ENCODE data around the gene GALR2. TPM values are rescaled to one million over a fixed set of nuclear protein-coding genes. Genes with fewer than 3 reads are reported as not detected.

GALR2 gene, protein sequence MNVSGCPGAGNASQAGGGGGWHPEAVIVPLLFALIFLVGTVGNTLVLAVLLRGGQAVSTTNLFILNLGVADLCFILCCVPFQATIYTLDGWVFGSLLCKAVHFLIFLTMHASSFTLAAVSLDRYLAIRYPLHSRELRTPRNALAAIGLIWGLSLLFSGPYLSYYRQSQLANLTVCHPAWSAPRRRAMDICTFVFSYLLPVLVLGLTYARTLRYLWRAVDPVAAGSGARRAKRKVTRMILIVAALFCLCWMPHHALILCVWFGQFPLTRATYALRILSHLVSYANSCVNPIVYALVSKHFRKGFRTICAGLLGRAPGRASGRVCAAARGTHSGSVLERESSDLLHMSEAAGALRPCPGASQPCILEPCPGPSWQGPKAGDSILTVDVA
- total RNA-seq (2021) (not detected in 2 replicates), Bru-seq, nascent RNA (not detected), BruChase-seq, experiment 1, labeled RNA remaining after a 2-hour chase (not detected), BruChase-seq, experiment 2, labeled RNA remaining after a 6-hour chase (not detected)
- long read RNA-seq, result 0 reads

DNA sequence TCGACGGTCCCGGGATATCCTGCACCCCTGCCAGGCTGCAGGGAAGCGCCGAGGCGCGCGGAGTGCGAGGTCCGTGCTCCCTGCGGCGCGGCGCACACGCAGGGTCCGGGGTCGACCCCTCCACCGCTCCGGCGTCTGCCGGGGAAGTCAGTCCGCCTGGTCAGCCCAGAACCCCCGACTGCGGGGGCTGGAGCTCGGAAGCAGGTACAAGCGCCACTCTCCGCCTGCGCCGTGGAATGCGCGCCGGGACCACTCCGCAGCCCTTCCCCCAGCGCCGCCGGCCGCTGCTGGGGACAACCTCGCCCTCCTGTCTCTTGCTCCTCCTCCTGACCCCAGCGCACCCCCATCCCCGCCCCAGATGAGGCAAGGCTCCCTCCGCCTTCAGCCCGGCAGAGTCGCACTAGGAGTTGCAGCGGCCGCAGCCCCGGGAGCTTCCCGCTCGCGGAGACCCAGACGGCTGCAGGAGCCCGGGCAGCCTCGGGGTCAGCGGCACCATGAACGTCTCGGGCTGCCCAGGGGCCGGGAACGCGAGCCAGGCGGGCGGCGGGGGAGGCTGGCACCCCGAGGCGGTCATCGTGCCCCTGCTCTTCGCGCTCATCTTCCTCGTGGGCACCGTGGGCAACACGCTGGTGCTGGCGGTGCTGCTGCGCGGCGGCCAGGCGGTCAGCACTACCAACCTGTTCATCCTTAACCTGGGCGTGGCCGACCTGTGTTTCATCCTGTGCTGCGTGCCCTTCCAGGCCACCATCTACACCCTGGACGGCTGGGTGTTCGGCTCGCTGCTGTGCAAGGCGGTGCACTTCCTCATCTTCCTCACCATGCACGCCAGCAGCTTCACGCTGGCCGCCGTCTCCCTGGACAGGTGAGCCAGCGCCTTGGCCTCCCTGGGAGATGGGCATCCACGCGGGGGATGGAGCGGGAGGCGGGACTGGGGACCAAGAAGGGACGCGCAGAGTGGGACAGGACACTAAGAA is at the start of gene GALR2:
TSS of gene GALR2 (plus strand) at position 392 of the 974 bp plus-strand sequence. CDS start at position 495, 103 bp downstream.
- H3K27me3 ChIP-seq (replicated peaks; ENCODE audit: insufficient read depth, low read depth, low read length, poor library complexity), result peaks cover 64% of the 10 kb centered on the region
- DNase-seq (ENCODE audit: low spot score), result no peak
- peaks cover 18% of the 10 kb centered on the region for H3K4me1 ChIP-seq (ENCODE audit: insufficient read depth, low read length, poor library complexity, severe bottlenecking)
- no peak within 1 kb of the TSS for H3K27ac ChIP-seq (ENCODE audit: low read depth, low read length, poor library complexity, severe bottlenecking)
- peak within 1 kb of the TSS; percentile 24 for H3K4me3 ChIP-seq (ENCODE audit: low read depth, low read length, poor library complexity, severe bottlenecking)
- H3K9me3 ChIP-seq (ENCODE audit: low read depth, low read length, poor library complexity, severe bottlenecking), result no peaks in the 10 kb centered on the region
- no peaks in the 10 kb centered on the region for H3K36me3 ChIP-seq (ENCODE audit: insufficient read depth, low read length, poor library complexity, severe bottlenecking)
- ChIA-PET CTCF (interaction anchor here (0.5 kb wide), 1 partner anchor 56 kb away, joined by 3 read pairs; no protein-coding TSS in a partner anchor), POLR2A (ENCODE audit: low non-redundant PET) (no interaction called here)
- intact Hi-C loops (cut with micrococcal nuclease; ENCODE audit: unreplicated experiment), result loop anchor here (10.0 kb wide), 1 partner anchor 60 kb away; no protein-coding TSS in a partner anchor
- TF ChIP-seq, protein P1, sequence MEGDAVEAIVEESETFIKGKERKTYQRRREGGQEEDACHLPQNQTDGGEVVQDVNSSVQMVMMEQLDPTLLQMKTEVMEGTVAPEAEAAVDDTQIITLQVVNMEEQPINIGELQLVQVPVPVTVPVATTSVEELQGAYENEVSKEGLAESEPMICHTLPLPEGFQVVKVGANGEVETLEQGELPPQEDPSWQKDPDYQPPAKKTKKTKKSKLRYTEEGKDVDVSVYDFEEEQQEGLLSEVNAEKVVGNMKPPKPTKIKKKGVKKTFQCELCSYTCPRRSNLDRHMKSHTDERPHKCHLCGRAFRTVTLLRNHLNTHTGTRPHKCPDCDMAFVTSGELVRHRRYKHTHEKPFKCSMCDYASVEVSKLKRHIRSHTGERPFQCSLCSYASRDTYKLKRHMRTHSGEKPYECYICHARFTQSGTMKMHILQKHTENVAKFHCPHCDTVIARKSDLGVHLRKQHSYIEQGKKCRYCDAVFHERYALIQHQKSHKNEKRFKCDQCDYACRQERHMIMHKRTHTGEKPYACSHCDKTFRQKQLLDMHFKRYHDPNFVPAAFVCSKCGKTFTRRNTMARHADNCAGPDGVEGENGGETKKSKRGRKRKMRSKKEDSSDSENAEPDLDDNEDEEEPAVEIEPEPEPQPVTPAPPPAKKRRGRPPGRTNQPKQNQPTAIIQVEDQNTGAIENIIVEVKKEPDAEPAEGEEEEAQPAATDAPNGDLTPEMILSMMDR (conservative IDR thresholded peaks at IDR 0.05; ENCODE audit: low read depth, low read length), result no peak
- peak; percentile 82 for TF ChIP-seq EZH2 (IDR thresholded peaks at IDR 0.05; ENCODE audit: borderline replicate concordance, low read depth, low read length, poor library complexity, severe bottlenecking)
- BruUV-seq (replicated peaks), result no TSS peak

DNA sequence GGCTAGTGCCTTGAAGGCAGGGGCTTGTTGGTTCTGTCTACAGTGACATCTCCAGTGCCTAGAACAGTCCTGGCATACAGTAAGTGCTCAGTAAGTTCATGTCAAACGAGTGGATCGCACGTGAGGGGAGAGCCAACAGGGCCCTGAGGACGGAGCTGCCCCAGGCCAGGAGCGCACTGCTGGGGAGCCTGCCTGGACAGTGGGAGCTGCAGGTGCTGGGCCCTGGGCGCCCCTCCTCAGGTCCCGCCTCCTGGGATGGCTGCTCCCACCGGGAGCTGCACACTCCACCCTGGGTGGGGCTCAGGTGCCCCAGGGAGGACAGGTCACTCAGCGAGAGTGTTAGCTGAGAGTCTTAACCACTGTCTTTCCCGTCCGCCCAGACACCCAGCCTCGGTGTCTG is 49.3 kb upstream of the GALR2 start:
- intact Hi-C loops (cut with micrococcal nuclease; ENCODE audit: unreplicated experiment), result no loop called here
- Histone ChIP-seq H3K9me3 (ENCODE audit: low read depth, low read length, poor library complexity, severe bottlenecking) (no peaks in the 10 kb centered on the region), H3K27me3 (replicated peaks; ENCODE audit: insufficient read depth, low read depth, low read length, poor library complexity) (peaks cover 4% of the 10 kb centered on the region), H3K4me3 (ENCODE audit: low read depth, low read length, poor library complexity, severe bottlenecking) (no peak overlapping the region), H3K27ac (ENCODE audit: low read depth, low read length, poor library complexity, severe bottlenecking) (no peak overlapping the region), H3K4me1 (ENCODE audit: insufficient read depth, low read length, poor library complexity, severe bottlenecking) (peaks cover 14% of the 10 kb centered on the region), H3K36me3 (ENCODE audit: insufficient read depth, low read length, poor library complexity, severe bottlenecking) (no peaks in the 10 kb centered on the region)
- no TSS peak for BruUV-seq (replicated peaks)
- DNase-seq (ENCODE audit: low spot score), result no peak
- POLR2A ChIA-PET (ENCODE audit: low non-redundant PET), result no interaction called here
- CTCF ChIA-PET, result no interaction called here
- no peak for TF ChIP-seq EZH2 (IDR thresholded peaks at IDR 0.05; ENCODE audit: borderline replicate concordance, low read depth, low read length, poor library complexity, severe bottlenecking)
- TF ChIP-seq, protein P1 (conservative IDR thresholded peaks at IDR 0.05; ENCODE audit: low read depth, low read length), result no peak

- Histone ChIP-seq H3K4me1 (ENCODE audit: insufficient read depth, low read length, poor library complexity, severe bottlenecking) (peaks cover 14% of the 10 kb centered on the region), H3K36me3 (ENCODE audit: insufficient read depth, low read length, poor library complexity, severe bottlenecking) (no peaks in the 10 kb centered on the region), H3K27me3 (replicated peaks; ENCODE audit: insufficient read depth, low read depth, low read length, poor library complexity) (no peaks in the 10 kb centered on the region), H3K9me3 (ENCODE audit: low read depth, low read length, poor library complexity, severe bottlenecking) (no peaks in the 10 kb centered on the region), H3K27ac (ENCODE audit: low read depth, low read length, poor library complexity, severe bottlenecking) (no peak overlapping the region), H3K4me3 (ENCODE audit: low read depth, low read length, poor library complexity, severe bottlenecking) (no peak overlapping the region)
- no peak for DNase-seq (ENCODE audit: low spot score)
- intact Hi-C loops (cut with micrococcal nuclease; ENCODE audit: unreplicated experiment), result no loop called here
- ChIA-PET POLR2A (ENCODE audit: low non-redundant PET) (no interaction called here), CTCF (no interaction called here)
- BruUV-seq (replicated peaks), result no TSS peak
- TF ChIP-seq, protein P1 (conservative IDR thresholded peaks at IDR 0.05; ENCODE audit: low read depth, low read length), result no peak
- no peak for TF ChIP-seq EZH2 (IDR thresholded peaks at IDR 0.05; ENCODE audit: borderline replicate concordance, low read depth, low read length, poor library complexity, severe bottlenecking)
These were observed 47.8 kb upstream of the GALR2 start for GRCh38 chr17:76026714-76027158.
